Neural crest cell (in vitro differentiated cells): ENCODE results near the gene UCK1. TPM values are rescaled to one million over a fixed set of nuclear protein-coding genes. Genes with fewer than 3 reads are reported as not detected.

Source experiments
- DNase-seq: peaks from one replicate; pipeline ENCODE4 v3.0.0; 2021; ENCODE audit warnings: low read depth, mixed read lengths, low spot score
- H3K27ac Mint-ChIP-seq: one replicate; pipeline ENCODE4 v1.8.0; 2021; ENCODE audit warnings: mild to moderate bottlenecking, mixed read lengths; ENCODE audit not compliant: unreplicated experiment
- H3K27me3 Mint-ChIP-seq: 2 replicates; pipeline ENCODE4 v1.8.0; 2021; ENCODE audit warnings: low read depth, mild to moderate bottlenecking, mixed read lengths
- H3K36me3 Mint-ChIP-seq: 2 replicates; pipeline ENCODE4 v1.8.0; 2021; ENCODE audit warnings: low read depth, mild to moderate bottlenecking, mixed read lengths
- H3K4me1 Mint-ChIP-seq: 2 replicates; pipeline ENCODE4 v1.8.0; 2021; ENCODE audit warnings: mixed read lengths
- H3K4me3 Mint-ChIP-seq: one replicate; pipeline ENCODE4 v1.8.0; 2021; ENCODE audit warnings: mild to moderate bottlenecking, mixed read lengths
- H3K9me3 Mint-ChIP-seq: 2 replicates; pipeline ENCODE4 v1.8.0; 2021; ENCODE audit warnings: mixed read lengths
- total RNA-seq: library from RNA; stranded (reverse); gene quantifications from 2 replicates; pipeline ENCODE4 v1.2.1, GENCODE V29; 2021
- TF ChIP-seq, protein P1 (sequence below): fragments of 200-600 bp; sonication (generic); conservative IDR thresholded peaks from 2 replicates; pipeline ENCODE4 v1.5.0; 2021; ENCODE audit warnings: antibody characterized with exemption, mild to moderate bottlenecking

UCK1 gene
- total RNA-seq, 1 donor from 2014 or later: 56.8 TPM

DNA sequence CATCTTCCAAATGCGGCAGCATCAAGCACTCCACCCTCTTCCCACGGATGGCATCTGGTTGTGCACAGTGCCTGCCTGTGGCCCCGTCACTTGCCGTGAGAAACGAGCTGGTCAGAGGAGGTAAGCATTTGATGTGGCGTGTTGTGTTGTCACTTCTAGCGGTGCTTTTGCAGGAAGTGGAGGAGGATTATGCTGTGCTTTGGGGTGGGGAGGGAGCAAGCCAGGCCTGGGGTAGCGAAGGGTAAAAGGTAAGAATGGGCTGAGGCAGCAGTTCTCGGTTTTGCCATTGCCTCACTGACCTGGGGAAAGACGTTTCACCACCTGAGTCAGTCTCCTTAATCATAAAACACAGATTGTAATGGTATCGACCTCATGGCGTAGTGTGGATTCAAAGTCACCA, 30.7 kb downstream of the UCK1 start:
- Mint-ChIP-seq H3K4me3 (peak overlapping the region; percentile 93), H3K4me1 (peaks cover 32% of the 10 kb centered on the region), H3K27me3 (peaks cover 12% of the 10 kb centered on the region), H3K9me3 (no peaks in the 10 kb centered on the region), H3K36me3 (peaks cover 17% of the 10 kb centered on the region), H3K27ac (no peak overlapping the region)
- TF ChIP-seq, protein P1, sequence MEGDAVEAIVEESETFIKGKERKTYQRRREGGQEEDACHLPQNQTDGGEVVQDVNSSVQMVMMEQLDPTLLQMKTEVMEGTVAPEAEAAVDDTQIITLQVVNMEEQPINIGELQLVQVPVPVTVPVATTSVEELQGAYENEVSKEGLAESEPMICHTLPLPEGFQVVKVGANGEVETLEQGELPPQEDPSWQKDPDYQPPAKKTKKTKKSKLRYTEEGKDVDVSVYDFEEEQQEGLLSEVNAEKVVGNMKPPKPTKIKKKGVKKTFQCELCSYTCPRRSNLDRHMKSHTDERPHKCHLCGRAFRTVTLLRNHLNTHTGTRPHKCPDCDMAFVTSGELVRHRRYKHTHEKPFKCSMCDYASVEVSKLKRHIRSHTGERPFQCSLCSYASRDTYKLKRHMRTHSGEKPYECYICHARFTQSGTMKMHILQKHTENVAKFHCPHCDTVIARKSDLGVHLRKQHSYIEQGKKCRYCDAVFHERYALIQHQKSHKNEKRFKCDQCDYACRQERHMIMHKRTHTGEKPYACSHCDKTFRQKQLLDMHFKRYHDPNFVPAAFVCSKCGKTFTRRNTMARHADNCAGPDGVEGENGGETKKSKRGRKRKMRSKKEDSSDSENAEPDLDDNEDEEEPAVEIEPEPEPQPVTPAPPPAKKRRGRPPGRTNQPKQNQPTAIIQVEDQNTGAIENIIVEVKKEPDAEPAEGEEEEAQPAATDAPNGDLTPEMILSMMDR: no peak
- DNase-seq: no peak

- Mint-ChIP-seq H3K27ac (no peak overlapping the region), H3K4me3 (peak overlapping the region; percentile 1), H3K9me3 (no peaks in the 10 kb centered on the region), H3K36me3 (peaks cover 17% of the 10 kb centered on the region), H3K27me3 (peaks cover 12% of the 10 kb centered on the region), H3K4me1 (peaks cover 25% of the 10 kb centered on the region)
- DNase-seq: no peak
- TF ChIP-seq, protein P1: no peak
These were observed 31.8 kb downstream of the UCK1 start for GRCh38 chr9:131499254-131499767.

DNA sequence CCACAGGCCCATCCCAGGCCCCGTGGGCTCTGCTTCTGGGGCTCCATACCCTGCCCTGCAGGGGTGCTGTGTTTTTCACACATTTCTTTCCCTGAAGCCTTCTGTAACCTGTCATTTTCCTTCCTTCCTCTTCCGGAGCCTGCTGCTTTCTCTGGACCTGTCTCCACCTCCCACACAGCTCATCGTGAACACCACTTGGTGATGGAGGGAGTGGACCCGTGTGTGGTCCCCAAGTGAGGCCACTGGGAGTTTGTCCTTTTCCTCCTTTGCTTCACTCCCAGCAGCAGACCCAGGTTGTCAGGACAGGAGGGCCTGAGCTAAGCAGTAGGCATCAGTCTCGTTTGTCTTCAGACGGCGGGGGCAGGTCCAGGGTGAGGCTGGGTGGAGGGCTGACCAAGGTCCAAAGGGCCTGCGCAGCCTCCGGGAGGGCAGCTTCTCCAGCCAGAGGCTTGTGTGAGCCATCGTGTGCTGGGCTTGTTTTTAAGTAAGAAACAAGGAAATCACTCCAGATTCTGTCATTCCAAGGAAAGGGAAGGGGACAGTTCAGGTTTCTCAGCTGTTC, 34.1 kb downstream of the UCK1 start:
- Mint-ChIP-seq H3K27me3 (peaks cover 4% of the 10 kb centered on the region), H3K36me3 (peaks cover 28% of the 10 kb centered on the region), H3K4me1 (peaks cover 12% of the 10 kb centered on the region), H3K4me3 (peak overlapping the region; percentile 64), H3K27ac (peak overlapping the region; percentile 27), H3K9me3 (no peaks in the 10 kb centered on the region)
- no peak for DNase-seq
- TF ChIP-seq, protein P1: no peak

GRCh38 chr9:131495785-131496184, 35.3 kb downstream of the UCK1 start:
- H3K27ac Mint-ChIP-seq: no peak overlapping the region
- peak overlapping the region; percentile 19 for H3K4me3 Mint-ChIP-seq
- no peak for DNase-seq
- no peaks in the 10 kb centered on the region for H3K27me3 Mint-ChIP-seq
- TF ChIP-seq, protein P1: no peak
- peaks cover 26% of the 10 kb centered on the region for H3K36me3 Mint-ChIP-seq
- H3K9me3 Mint-ChIP-seq: no peaks in the 10 kb centered on the region
- H3K4me1 Mint-ChIP-seq: peaks cover 7% of the 10 kb centered on the region

GRCh38 chr9:131494296-131494870, 36.7 kb downstream of the UCK1 start:
- Mint-ChIP-seq H3K27ac (no peak overlapping the region), H3K36me3 (peaks cover 27% of the 10 kb centered on the region)
- DNase-seq: no peak

More at GRCh38 chr9:131494296-131494870, 36.7 kb downstream of the UCK1 start:
- TF ChIP-seq, protein P1: no peak
- no peaks in the 10 kb centered on the region for H3K27me3 Mint-ChIP-seq
- H3K4me1 Mint-ChIP-seq: no peaks in the 10 kb centered on the region
- no peaks in the 10 kb centered on the region for H3K9me3 Mint-ChIP-seq
- no peak overlapping the region for H3K4me3 Mint-ChIP-seq
